Activated CD8-positive, alpha-beta T cell treated with anti-CD3 and anti-CD28 coated beads, Interleukin-2, amount 10 ng/mL, durations not matched to agents 7 days and 5 days (primary cell): ENCODE measurements around the gene HOXC9. TPM values are rescaled to one million over a fixed set of nuclear protein-coding genes. Genes with fewer than 3 reads are reported as not detected.

ENCODE experiments used
- ATAC-seq: fragments of 150-1000 bp; cut with Tn5 transposase; one replicate; pipeline ENCODE4 v1.10.0; 2021; ENCODE audit warnings: moderate library complexity
- CTCF ChIA-PET: fragments of 350-600 bp; sonication (Branson Sonifier 250); formaldehyde crosslinking; loops from one replicate; lab custom pipeline; 2021; ENCODE audit warnings: antibody characterized with exemption; lab: Charles Lee
- POLR2A ChIA-PET: fragments of 350-600 bp; sonication (Branson Sonifier 250); formaldehyde crosslinking; loops from one replicate; lab custom pipeline; 2021; ENCODE audit warnings: antibody characterized with exemption; lab: Charles Lee
- DNase-seq: peaks from one replicate; pipeline ENCODE4 v3.0.0-alpha.2; 2020
- H3K27ac Mint-ChIP-seq: one replicate; pipeline ENCODE4 v1.8.0; 2021; ENCODE audit warnings: mild to moderate bottlenecking, mixed read lengths
- H3K27me3 Mint-ChIP-seq: one replicate; pipeline ENCODE4 v1.8.0; 2021; ENCODE audit warnings: low read depth, mixed read lengths
- H3K36me3 Mint-ChIP-seq: one replicate; pipeline ENCODE4 v1.8.0; 2021; ENCODE audit warnings: low read depth, mixed read lengths
- H3K4me1 Mint-ChIP-seq: one replicate; pipeline ENCODE4 v1.8.0; 2021; ENCODE audit warnings: low read depth, mixed read lengths
- H3K4me3 Mint-ChIP-seq: one replicate; pipeline ENCODE4 v1.8.0; 2021; ENCODE audit warnings: mild to moderate bottlenecking, mixed read lengths
- H3K9me3 Mint-ChIP-seq: one replicate; pipeline ENCODE4 v1.8.0; 2022; ENCODE audit warnings: mixed read lengths; ENCODE audit not compliant: insufficient read depth
- total RNA-seq, 2 experiments: library from RNA; stranded (reverse); gene quantifications; one replicate each; pipeline ENCODE4 v1.2.3, GENCODE V29; 2021

The HOXC9 gene
- total RNA-seq, 2 experiments from 2014 or later = not detected

- Mint-ChIP-seq H3K36me3 (no peaks in the 10 kb centered on the region), H3K9me3 (no peaks in the 10 kb centered on the region), H3K4me3 (no peak overlapping the region), H3K27me3 (peaks cover 81% of the 10 kb centered on the region), H3K4me1 (peaks cover 18% of the 10 kb centered on the region), H3K27ac (no peak overlapping the region)
- no peak for ATAC-seq
- ChIA-PET CTCF (interaction anchor here (1.3 to 1.7 kb wide), 3 partner anchors 30 to 165 kb away, joined by 3 to 6 read pairs (median 3); no protein-coding TSS in a partner anchor), POLR2A (no interaction called here)
- DNase-seq = no peak
Measured at GRCh38 chr12:54035568-54036264, 35.8 kb downstream of the HOXC9 start.

GRCh38 chr12:54036620-54037359 lies 36.8 kb downstream of the HOXC9 start:
- ChIA-PET CTCF (interaction anchor here (1.3 to 1.7 kb wide), 3 partner anchors 31 to 164 kb away, joined by 3 to 6 read pairs (median 3); no protein-coding TSS in a partner anchor), POLR2A (no interaction called here)
- peaks cover 18% of the 10 kb centered on the region for H3K4me1 Mint-ChIP-seq
- no peak overlapping the region for H3K4me3 Mint-ChIP-seq
- peaks cover 81% of the 10 kb centered on the region for H3K27me3 Mint-ChIP-seq
- ATAC-seq (no peak), DNase-seq (no peak)
- H3K9me3 Mint-ChIP-seq = no peaks in the 10 kb centered on the region
- no peaks in the 10 kb centered on the region for H3K36me3 Mint-ChIP-seq
- H3K27ac Mint-ChIP-seq = no peak overlapping the region

GRCh38 chr12:54037360-54038283 lies 37.7 kb downstream of the HOXC9 start:
- H3K27me3 Mint-ChIP-seq = peaks cover 79% of the 10 kb centered on the region
- no peaks in the 10 kb centered on the region for H3K9me3 Mint-ChIP-seq
- peaks cover 17% of the 10 kb centered on the region for H3K4me1 Mint-ChIP-seq
- no peak overlapping the region for H3K27ac Mint-ChIP-seq
- H3K36me3 Mint-ChIP-seq = no peaks in the 10 kb centered on the region
- H3K4me3 Mint-ChIP-seq = no peak overlapping the region
- ChIA-PET CTCF (interaction anchor here (1.1 to 1.8 kb wide), 4 partner anchors 32 to 163 kb away, joined by 3 to 6 read pairs (median 4); partner anchors contain the start of gene HOXC10), POLR2A (interaction anchor here (0.8 kb wide), 1 partner anchor 151 kb away, joined by 3 read pairs; the partner anchor contains the start of gene SMUG1)
- ATAC-seq (no peak), DNase-seq (no peak)

GRCh38 chr12:54038284-54038870 lies 38.4 kb downstream of the HOXC9 start:
- H3K4me3 Mint-ChIP-seq = no peak overlapping the region
- peaks cover 13% of the 10 kb centered on the region for H3K4me1 Mint-ChIP-seq
- ChIA-PET POLR2A (interaction anchor here (0.8 kb wide), 1 partner anchor 150 kb away, joined by 3 read pairs; the partner anchor contains the start of gene SMUG1), CTCF (interaction anchor here (1.1 to 1.8 kb wide), 2 partner anchors 53 to 152 kb away, joined by 4 to 5 read pairs; partner anchors contain the start of gene HOXC10)
- no peak for ATAC-seq
- no peak overlapping the region for H3K27ac Mint-ChIP-seq
- no peak for DNase-seq
- H3K27me3 Mint-ChIP-seq = peaks cover 80% of the 10 kb centered on the region
- H3K9me3 Mint-ChIP-seq = no peaks in the 10 kb centered on the region
- H3K36me3 Mint-ChIP-seq = no peaks in the 10 kb centered on the region

GRCh38 chr12:54038871-54039414 lies 39.0 kb downstream of the HOXC9 start:
- Mint-ChIP-seq H3K4me1 (peaks cover 15% of the 10 kb centered on the region), H3K36me3 (no peaks in the 10 kb centered on the region), H3K4me3 (no peak overlapping the region), H3K27ac (no peak overlapping the region), H3K9me3 (no peaks in the 10 kb centered on the region), H3K27me3 (peaks cover 83% of the 10 kb centered on the region)
- no peak for DNase-seq
- ATAC-seq = no peak
- ChIA-PET CTCF (interaction anchor here (1.1 to 2.8 kb wide), 3 partner anchors 54 to 176 kb away, joined by 4 to 8 read pairs (median 5); partner anchors contain the start of gene HOXC10), POLR2A (no interaction called here)

DNA sequence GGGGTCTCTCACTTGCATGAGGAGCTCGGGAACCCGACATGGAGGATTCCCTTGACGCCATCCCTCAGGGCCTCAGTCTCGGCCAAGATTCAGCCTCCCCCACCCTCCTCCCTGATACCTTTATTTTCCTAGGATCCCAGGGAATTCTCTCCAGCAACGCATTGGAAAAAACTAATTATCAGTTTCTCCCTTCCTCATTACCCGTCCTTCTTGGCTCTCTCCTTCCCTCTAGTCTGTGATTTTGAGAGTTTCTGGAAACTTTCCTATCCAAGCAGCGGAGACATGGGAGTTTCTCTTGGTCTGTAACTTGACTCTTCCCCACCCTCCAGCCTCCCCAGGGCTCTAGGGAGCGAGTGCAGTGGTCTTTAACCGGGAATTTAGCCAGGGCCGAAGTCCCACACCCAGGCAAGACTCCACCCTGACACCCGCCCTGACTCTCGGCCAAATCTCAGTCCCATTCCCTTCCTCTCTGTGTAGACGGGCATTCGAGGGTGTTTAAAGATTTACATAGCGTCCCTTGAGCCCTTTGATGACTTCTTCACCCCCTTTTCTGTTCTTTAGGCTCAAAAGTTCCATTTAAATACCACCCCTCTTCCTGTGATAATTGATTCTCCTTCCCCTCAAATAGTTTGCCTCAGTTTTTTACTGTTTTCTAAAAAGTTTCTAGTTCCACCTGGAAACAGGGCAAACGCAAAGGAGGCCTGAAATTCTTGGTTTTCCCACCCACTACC lies 39.6 kb downstream of the HOXC9 start:
- H3K4me3 Mint-ChIP-seq = no peak overlapping the region
- peaks cover 82% of the 10 kb centered on the region for H3K27me3 Mint-ChIP-seq
- ATAC-seq (no peak), DNase-seq (no peak)
- ChIA-PET CTCF (interaction anchor here (2.4 to 2.8 kb wide), 2 partner anchors 8 to 175 kb away, joined by 6 to 8 read pairs; no protein-coding TSS in a partner anchor), POLR2A (no interaction called here)
- H3K9me3 Mint-ChIP-seq = no peaks in the 10 kb centered on the region
- peaks cover 17% of the 10 kb centered on the region for H3K4me1 Mint-ChIP-seq
- H3K36me3 Mint-ChIP-seq = no peaks in the 10 kb centered on the region
- H3K27ac Mint-ChIP-seq = no peak overlapping the region

DNA sequence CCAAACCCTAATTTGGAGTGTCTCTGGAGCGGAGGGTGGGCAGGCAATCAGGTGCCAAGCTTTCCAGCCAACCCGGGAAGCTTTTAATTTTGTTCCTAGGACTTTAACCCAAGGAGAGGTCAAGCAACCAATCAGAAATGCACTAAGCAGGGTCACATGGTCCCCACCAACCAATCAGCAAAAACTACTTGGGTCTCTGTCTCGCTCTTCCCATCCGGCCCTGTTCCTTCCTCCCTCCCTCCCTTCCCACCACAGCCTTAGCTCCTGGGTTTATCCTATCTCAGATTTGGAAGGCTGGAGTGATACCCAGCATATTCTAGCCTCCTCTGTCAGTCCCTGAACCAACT lies 40.2 kb downstream of the HOXC9 start:
- Mint-ChIP-seq H3K27me3 (peaks cover 84% of the 10 kb centered on the region), H3K9me3 (no peaks in the 10 kb centered on the region), H3K27ac (no peak overlapping the region), H3K4me1 (peaks cover 19% of the 10 kb centered on the region), H3K36me3 (no peaks in the 10 kb centered on the region), H3K4me3 (no peak overlapping the region)
- no peak for ATAC-seq
- ChIA-PET CTCF (interaction anchor here (0.9 to 2.8 kb wide), 6 partner anchors 8 to 174 kb away, joined by 3 to 8 read pairs (median 5); no protein-coding TSS in a partner anchor), POLR2A (no interaction called here)
- no peak for DNase-seq

GRCh38 chr12:54040648-54041047 lies 40.7 kb downstream of the HOXC9 start:
- Mint-ChIP-seq H3K27ac (no peak overlapping the region), H3K4me1 (peaks cover 18% of the 10 kb centered on the region), H3K36me3 (no peaks in the 10 kb centered on the region), H3K27me3 (peaks cover 85% of the 10 kb centered on the region), H3K9me3 (no peaks in the 10 kb centered on the region), H3K4me3 (no peak overlapping the region)
- DNase-seq (no peak), ATAC-seq (no peak)
- POLR2A ChIA-PET = interaction anchor here (0.7 to 1.1 kb wide), 2 partner anchors 11 to 28 kb away, joined by 3 to 4 read pairs; no protein-coding TSS in a partner anchor
- CTCF ChIA-PET = interaction anchor here (0.7 to 2.8 kb wide), 8 partner anchors 8 to 174 kb away, joined by 3 to 8 read pairs (median 6); partner anchors contain the start of gene HOXC5

GRCh38 chr12:54041097-54041690 lies 41.2 kb downstream of the HOXC9 start:
- Mint-ChIP-seq H3K4me1 (peaks cover 18% of the 10 kb centered on the region), H3K9me3 (no peaks in the 10 kb centered on the region), H3K4me3 (no peak overlapping the region), H3K27me3 (peaks cover 86% of the 10 kb centered on the region), H3K27ac (no peak overlapping the region), H3K36me3 (no peaks in the 10 kb centered on the region)
- ATAC-seq = no peak
- CTCF ChIA-PET = interaction anchor here (0.7 to 2.8 kb wide), 8 partner anchors 8 to 173 kb away, joined by 3 to 8 read pairs (median 6); partner anchors contain the start of gene HOXC5
- no peak for DNase-seq
- POLR2A ChIA-PET = interaction anchor here (0.7 to 1.1 kb wide), 2 partner anchors 11 to 27 kb away, joined by 3 to 4 read pairs; no protein-coding TSS in a partner anchor
